K562 (cell line): ENCODE measurements around the gene USP16. TPM values are rescaled to one million over a fixed set of nuclear protein-coding genes. Genes with fewer than 3 reads are reported as not detected.

ENCODE experiments used
- ATAC-seq: fragments of 200-7000 bp; cut with Tn5 transposase; 3 replicates; pipeline ENCODE4 v1.9.1; 2020; ENCODE audit warnings: moderate library complexity
- BruUV-seq: library from RNA; stranded (reverse); fragments of 400-500 nt; replicated peaks from 2 replicates; lab custom pipeline; 2021; lab: Mats Ljungman, UMichigan
- CTCF ChIA-PET: fragments of 300-600 bp; formaldehyde crosslinking; extraction: SDS; loops from one replicate; lab custom pipeline; 2021; ENCODE audit warnings: low intra/inter-chr PET ratio; lab: Yijun Ruan, JAX
- POLR2A ChIA-PET: fragments of 300-600, 350-650 bp; sonication (Branson Sonifier 250); formaldehyde crosslinking; extraction: SDS; loops from one replicate; lab custom pipeline; 2021; ENCODE audit warnings: antibody characterized with exemption, inconsistent platforms; lab: Yijun Ruan, JAX
- DNase-seq, 4 experiments: peaks; one replicate each; pipeline versions ENCODE4 v3.0.0 to v3.0.0-alpha.2; 2011 to 2018; ENCODE audit warnings: low spot score in 3 of 4, mixed read lengths in 3 of 4; ENCODE audit errors: extremely low read depth in 1 of 4
- FAIRE-seq: peaks from 2 replicates; lab custom pipeline; 2011; peaks lifted over from hg19 to GRCh38; lab: Jason Lieb, UNC
- H2AFZ ChIP-seq: 2 replicates; pipeline ENCODE4 v1.6.0; 2011; ENCODE audit warnings: low read depth, low read length, control low read depth, inconsistent platforms
- H3K27ac ChIP-seq: fragments of 200-600 bp; 3 replicates; pipeline ENCODE4 v1.8.0; 2011; ENCODE audit warnings: low read depth, mild to moderate bottlenecking, control low read depth, inconsistent platforms, low read length, moderate library complexity, mixed read lengths; ENCODE audit errors: extremely low read depth
- H3K27me3 ChIP-seq, 2 experiments: fragments of 300-600 bp in 1 of 2; 2 replicates in 1 of 2; 3 replicates in 1 of 2; pipeline versions ENCODE4 v1.6.0 to v1.8.0; 2011; ENCODE audit warnings: inconsistent platforms in 2 of 2, low read length in 2 of 2, mild to moderate bottlenecking in 1 of 2, mixed read lengths in 1 of 2, moderate library complexity in 1 of 2; ENCODE audit not compliant: control insufficient read depth in 2 of 2, insufficient read depth in 2 of 2
- H3K36me3 ChIP-seq: fragments of 300-600 bp; 3 replicates; pipeline ENCODE4 v1.8.0; 2011; ENCODE audit warnings: mild to moderate bottlenecking, low read length, inconsistent platforms; ENCODE audit not compliant: control insufficient read depth, insufficient read depth
- H3K4me1 ChIP-seq, 2 experiments: fragments of 200-600 bp in 1 of 2; replicated peaks in 1 of 2; 2 replicates in 1 of 2; 3 replicates in 1 of 2; pipeline versions ENCODE4 v1.5.1 to v1.8.0; 2011; ENCODE audit warnings: inconsistent platforms in 2 of 2, low read length in 2 of 2, mild to moderate bottlenecking in 1 of 2, mixed read lengths in 1 of 2, moderate library complexity in 1 of 2; ENCODE audit not compliant: control insufficient read depth in 2 of 2, insufficient read depth in 2 of 2
- H3K4me2 ChIP-seq: 2 replicates; pipeline ENCODE4 v1.6.1; 2011; ENCODE audit warnings: low read length, control low read depth, inconsistent platforms, mixed read lengths; ENCODE audit not compliant: insufficient read depth
- H3K4me3 ChIP-seq: fragments of 200-600 bp; sonication (generic), shearing (Covaris generic); 2 replicates; pipeline ENCODE4 v1.5.1; 2016; ENCODE audit warnings: control low read depth, inconsistent platforms
- H3K79me2 ChIP-seq: fragments of 200-600 bp; 3 replicates; pipeline ENCODE4 v1.8.0; 2011; ENCODE audit warnings: low read length, inconsistent platforms; ENCODE audit not compliant: control insufficient read depth, insufficient read depth
- H3K9ac ChIP-seq, 2 experiments: 2 replicates each; pipeline versions ENCODE4 v1.6.0 to v1.6.1; 2011; ENCODE audit warnings: low read depth in 2 of 2, low read length in 2 of 2, control low read depth in 1 of 2, inconsistent platforms in 1 of 2, mild to moderate bottlenecking in 1 of 2, mixed read lengths in 1 of 2; ENCODE audit not compliant: insufficient read depth in 1 of 2
- H3K9me1 ChIP-seq: one replicate; pipeline ENCODE4 v1.6.0; 2011; ENCODE audit warnings: inconsistent platforms, mild to moderate bottlenecking, low read length, moderate library complexity; ENCODE audit not compliant: control insufficient read depth, insufficient read depth
- H3K9me3 ChIP-seq: replicated peaks from 2 replicates; pipeline ENCODE4 v1.5.1; 2011; ENCODE audit warnings: low read depth, low read length, inconsistent platforms; ENCODE audit not compliant: control insufficient read depth, insufficient read depth
- H4K20me1 ChIP-seq: replicated peaks from 2 replicates; pipeline ENCODE4 v1.6.1; 2011; ENCODE audit warnings: low read length, inconsistent platforms, mixed read lengths; ENCODE audit not compliant: control insufficient read depth, insufficient read depth
- CC2D1A ChIP-seq: fragments of 450-650 bp; IDR thresholded peaks from 2 replicates; pipeline ENCODE4 v1.6.1; 2017; ENCODE audit warnings: mild to moderate bottlenecking
- FOS ChIP-seq: IDR thresholded peaks from 3 replicates; pipeline ENCODE4 v1.6.1; 2011; ENCODE audit not compliant: insufficient read length; ENCODE audit errors: extremely low read depth
- GTF2E2 ChIP-seq: fragments of 200-800 bp; sonication (Bioruptor generic); IDR thresholded peaks from 2 replicates; pipeline ENCODE4 v1.6.1; 2016; ENCODE audit warnings: missing genetic modification characterization, missing compliant biosample characterization
- KDM1A ChIP-seq, 2 experiments: fragments of 450-650 bp; IDR thresholded peaks; 2 replicates each; pipeline ENCODE4 v1.6.1; 2016; ENCODE audit warnings: mild to moderate bottlenecking in 2 of 2
- MYNN ChIP-seq, 2 experiments: sonication (generic); formaldehyde crosslinking in 1 of 2; IDR thresholded peaks; 2 replicates each; pipeline versions ENCODE4 v1.5.0 to v1.6.1; 2016 to 2020; ENCODE audit warnings: antibody characterized with exemption in 1 of 2, missing genetic modification reagents in 1 of 2
- TFAM ChIP-seq: fragments of 250-450 bp; sonication (Bioruptor Pico); conservative IDR thresholded peaks from 2 replicates; pipeline ENCODE4 v1.5.0; 2021; ENCODE audit warnings: mild to moderate bottlenecking, moderate library complexity
- ZBTB8A ChIP-seq: fragments of 450-650 bp; IDR thresholded peaks from 2 replicates; pipeline ENCODE4 v1.6.1; 2018; ENCODE audit warnings: mild to moderate bottlenecking, moderate library complexity; ENCODE audit not compliant: partially characterized antibody
- ZFX ChIP-seq: sonication (generic); formaldehyde crosslinking; IDR thresholded peaks from 2 replicates; pipeline ENCODE4 v1.8.0; 2022; ENCODE audit warnings: mild to moderate bottlenecking, missing genetic modification reagents, moderate library complexity
- ZNF212 ChIP-seq: fragments of 450-650 bp; formaldehyde crosslinking; IDR thresholded peaks from 2 replicates; pipeline ENCODE4 v1.4.0; 2020; ENCODE audit warnings: mild to moderate bottlenecking
- ZNF830 ChIP-seq: fragments of 250-450 bp; sonication (Bioruptor Pico); IDR thresholded peaks from 2 replicates; pipeline ENCODE4 v1.5.0; 2021; ENCODE audit warnings: mild to moderate bottlenecking
- WGBS: fragments of 100-300 bp; shearing (Covaris generic); methylation state at CpG from one replicate; pipeline ENCODE4 v1.1.6; 2016; ENCODE audit warnings: low coverage, mixed read lengths; ENCODE audit not compliant: insufficient coverage; ENCODE audit errors: missing lambda C conversion rate; 5-methylcytosine and 5-hydroxymethylcytosine counted together
- in situ Hi-C: fragments of 300-500 bp; cut with MboI; formaldehyde crosslinking; loops from 4 replicates; pipeline ENCODE4 v1.15.0; 2018; ENCODE audit warnings: inconsistent platforms, mixed read lengths
- intact Hi-C: fragments of 100-400 bp; cut with micrococcal nuclease; formaldehyde crosslinking; loops from 2 replicates; pipeline ENCODE4 v1.14.2; 2022
- polyA plus RNA-seq, 8 experiments: library from polyadenylated mRNA; depleted of rRNA in 4 of 8; stranded (reverse) in 5 of 8; unstranded in 3 of 8; fragments of >200 nt; fragmentation: Nextera tagmentation in 2 of 8; fragmentation: Illumina TruSeq in 1 of 8; extraction: Ambion mirVana in 2 of 8; extraction: Trizol in 1 of 8; gene quantifications; 2 replicates each; pipeline versions ENCODE4 v1.2.1 to v1.2.3, GENCODE V29; 2011 to 2014; ENCODE audit warnings: inconsistent platforms in 1 of 8, missing spikeins in 1 of 8
- total RNA-seq, 7 experiments: library from RNA; depleted of rRNA in 6 of 7; stranded (reverse); fragments of >200 nt in 6 of 7; fragmentation: Illumina TruSeq in 2 of 7; extraction: Trizol in 2 of 7; gene quantifications; 2 replicates each; pipeline versions ENCODE4 v1.2.1 to v1.2.3, GENCODE V29; 2011 to 2021; ENCODE audit warnings: low replicate concordance in 1 of 7
- TF ChIP-seq, protein P1 (sequence below): fragments of 450-650 bp; conservative IDR thresholded peaks from 2 replicates; pipeline ENCODE4 v1.6.1; 2016; ENCODE audit warnings: missing genetic modification characterization, low read depth, mild to moderate bottlenecking, control low read depth, missing compliant biosample characterization
- TF ChIP-seq, protein P2 (sequence below): fragments of 450-650 bp; IDR thresholded peaks from 2 replicates; pipeline ENCODE4 v1.6.1; 2016; ENCODE audit warnings: low read depth, mild to moderate bottlenecking, moderate library complexity
- TF ChIP-seq, protein P3 (sequence below): fragments of 250-450 bp; sonication (Bioruptor Pico); IDR thresholded peaks from 2 replicates; pipeline ENCODE4 v1.8.0; 2022; ENCODE audit warnings: moderate library complexity, mild to moderate bottlenecking, inconsistent platforms
- TF ChIP-seq, protein P4 (sequence below): fragments of 450-650 bp; formaldehyde crosslinking; conservative IDR thresholded peaks from 2 replicates; pipeline ENCODE4 v1.4.0; 2022; ENCODE audit warnings: mild to moderate bottlenecking, missing genetic modification characterization

The USP16 gene
- total and polyA plus RNA-seq, 9 of the 15 experiments (the other 6 are each of a cell fraction or from before 2014, with no cell fraction given), result 38.4 to 90.9 (median 62.8) TPM

DNA sequence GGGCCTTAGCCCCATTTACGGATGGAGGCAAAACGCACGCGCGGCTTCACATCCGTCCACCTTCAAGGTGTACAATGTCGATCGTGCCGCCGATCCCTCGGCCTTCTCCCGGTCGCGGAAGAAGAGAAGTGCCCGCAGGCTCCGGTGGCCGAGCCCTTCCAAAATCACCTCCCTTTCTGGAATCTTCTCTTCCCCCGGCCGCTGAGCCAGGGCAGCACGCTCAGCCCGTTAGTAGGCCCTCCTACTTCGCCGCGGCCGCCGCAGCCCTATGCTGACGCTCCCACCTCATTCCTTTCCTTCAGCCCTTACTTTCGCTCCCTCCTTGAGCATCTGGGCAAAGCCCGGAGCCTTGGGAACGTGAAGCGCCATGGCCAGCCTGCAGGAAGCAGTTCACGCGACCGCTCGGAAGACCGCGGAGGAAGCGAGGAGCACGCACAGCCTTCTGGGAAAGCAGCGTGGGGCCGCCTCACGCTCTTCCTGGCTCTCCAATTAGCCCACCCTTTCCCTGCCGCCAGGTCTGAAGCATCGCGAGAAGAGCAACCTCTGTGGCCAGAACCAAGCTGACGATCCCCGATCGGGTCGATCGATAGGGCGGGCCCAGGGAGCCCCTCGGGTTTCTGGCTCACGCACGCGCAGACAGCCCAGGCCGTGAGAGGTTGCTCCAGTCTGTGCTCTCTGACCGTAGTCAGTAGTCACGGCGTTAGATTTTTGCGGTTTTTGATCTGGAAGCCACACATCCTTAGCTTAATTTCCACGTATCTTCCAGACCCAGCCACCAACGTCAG is 48.9 kb downstream of the USP16 start, which contains the start of gene CCT8 (continued):
- TF ChIP-seq ZBTB8A (no peak), ZFX (CRISPR knock-in tag) (peak; percentile 94), ZNF830 (CRISPR knock-in tag) (0 out of 2 replicates have a peak, but pooled peaks have one; percentile 54), CC2D1A (peak; percentile 66; the same call in 1 of the 2 replicates)
- TF ChIP-seq, protein P1, sequence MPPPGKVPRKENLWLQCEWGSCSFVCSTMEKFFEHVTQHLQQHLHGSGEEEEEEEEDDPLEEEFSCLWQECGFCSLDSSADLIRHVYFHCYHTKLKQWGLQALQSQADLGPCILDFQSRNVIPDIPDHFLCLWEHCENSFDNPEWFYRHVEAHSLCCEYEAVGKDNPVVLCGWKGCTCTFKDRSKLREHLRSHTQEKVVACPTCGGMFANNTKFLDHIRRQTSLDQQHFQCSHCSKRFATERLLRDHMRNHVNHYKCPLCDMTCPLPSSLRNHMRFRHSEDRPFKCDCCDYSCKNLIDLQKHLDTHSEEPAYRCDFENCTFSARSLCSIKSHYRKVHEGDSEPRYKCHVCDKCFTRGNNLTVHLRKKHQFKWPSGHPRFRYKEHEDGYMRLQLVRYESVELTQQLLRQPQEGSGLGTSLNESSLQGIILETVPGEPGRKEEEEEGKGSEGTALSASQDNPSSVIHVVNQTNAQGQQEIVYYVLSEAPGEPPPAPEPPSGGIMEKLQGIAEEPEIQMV (tag), result no peak
- TF ChIP-seq, protein P2, sequence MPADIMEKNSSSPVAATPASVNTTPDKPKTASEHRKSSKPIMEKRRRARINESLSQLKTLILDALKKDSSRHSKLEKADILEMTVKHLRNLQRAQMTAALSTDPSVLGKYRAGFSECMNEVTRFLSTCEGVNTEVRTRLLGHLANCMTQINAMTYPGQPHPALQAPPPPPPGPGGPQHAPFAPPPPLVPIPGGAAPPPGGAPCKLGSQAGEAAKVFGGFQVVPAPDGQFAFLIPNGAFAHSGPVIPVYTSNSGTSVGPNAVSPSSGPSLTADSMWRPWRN, result 0 out of 2 replicates have a peak, but pooled peaks have one; percentile 13
- TF ChIP-seq, all 486 proteins: peak for 172

DNA sequence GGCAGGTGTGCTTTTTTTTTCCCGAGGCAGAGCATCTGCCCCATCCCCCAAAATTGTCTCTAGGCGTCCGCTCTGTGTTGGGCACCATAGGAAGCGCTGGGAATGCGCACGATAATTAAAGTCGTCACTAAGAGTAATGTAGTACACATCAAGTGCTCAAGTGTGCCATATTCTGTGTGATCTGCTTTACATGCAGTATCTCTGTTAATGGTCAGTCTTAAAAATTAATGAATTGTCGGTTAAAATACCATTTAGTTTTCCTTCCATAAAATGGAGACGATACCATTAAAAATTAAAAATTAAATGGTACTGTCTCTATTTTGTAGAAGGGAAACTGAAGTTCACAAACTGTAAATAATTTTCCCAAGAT is 49.5 kb downstream of the USP16 start:
- H3K36me3 ChIP-seq, result peaks cover 36% of the 10 kb centered on the region
- peak overlapping the region; percentile 95 for H2AFZ ChIP-seq
- peak overlapping the region; percentile 83 for H3K4me3 ChIP-seq
- intact Hi-C loops, result loop anchor here (5.0 kb wide), 3 partner anchors 52 to 573 kb away; partner anchors contain the start of gene USP16
- CTCF ChIA-PET, result interaction anchor here (0.7 kb wide), 1 partner anchor 324 kb away, joined by 4 read pairs; no protein-coding TSS in a partner anchor
- TSS peak; percentile 92 for BruUV-seq
- WGBS, result 2% methylated on average over 9 of the region's 9 CpGs
- no peaks in the 10 kb centered on the region for H3K9me1 ChIP-seq
- peak; percentile 47 for ATAC-seq
- H3K9ac ChIP-seq, result peak overlapping the region; percentile 96 to 97
- H3K9me3 ChIP-seq, result no peaks in the 10 kb centered on the region; the same call in 1 of the 2 replicates
- in situ Hi-C loops, result no loop called here
- peak overlapping the region; percentile 77 for H3K27ac ChIP-seq
- POLR2A ChIA-PET, result interaction anchor here (0.6 to 5.0 kb wide), 15 partner anchors 8 to 287 kb away, joined by 3 to 31 read pairs (median 3); partner anchors contain the start of gene USP16
- H3K27me3 ChIP-seq, result no peaks in the 10 kb centered on the region
- no peak for FAIRE-seq
- peaks cover 19% of the 10 kb centered on the region for H4K20me1 ChIP-seq
- peaks cover 8 to 9% of the 10 kb centered on the region in 2 experiments for H3K4me1 ChIP-seq
- DNase-seq, result no peak
- peak overlapping the region; percentile 88 for H3K4me2 ChIP-seq
- H3K79me2 ChIP-seq, result peaks cover 50% of the 10 kb centered on the region
- TF ChIP-seq, protein P3, sequence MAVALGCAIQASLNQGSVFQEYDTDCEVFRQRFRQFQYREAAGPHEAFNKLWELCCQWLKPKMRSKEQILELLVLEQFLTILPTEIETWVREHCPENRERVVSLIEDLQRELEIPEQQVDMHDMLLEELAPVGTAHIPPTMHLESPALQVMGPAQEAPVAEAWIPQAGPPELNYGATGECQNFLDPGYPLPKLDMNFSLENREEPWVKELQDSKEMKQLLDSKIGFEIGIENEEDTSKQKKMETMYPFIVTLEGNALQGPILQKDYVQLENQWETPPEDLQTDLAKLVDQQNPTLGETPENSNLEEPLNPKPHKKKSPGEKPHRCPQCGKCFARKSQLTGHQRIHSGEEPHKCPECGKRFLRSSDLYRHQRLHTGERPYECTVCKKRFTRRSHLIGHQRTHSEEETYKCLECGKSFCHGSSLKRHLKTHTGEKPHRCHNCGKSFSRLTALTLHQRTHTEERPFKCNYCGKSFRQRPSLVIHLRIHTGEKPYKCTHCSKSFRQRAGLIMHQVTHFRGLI (CRISPR knock-in tag), result 0 out of 2 replicates have a peak, but pooled peaks have one; percentile 36
- TF ChIP-seq, protein P4, sequence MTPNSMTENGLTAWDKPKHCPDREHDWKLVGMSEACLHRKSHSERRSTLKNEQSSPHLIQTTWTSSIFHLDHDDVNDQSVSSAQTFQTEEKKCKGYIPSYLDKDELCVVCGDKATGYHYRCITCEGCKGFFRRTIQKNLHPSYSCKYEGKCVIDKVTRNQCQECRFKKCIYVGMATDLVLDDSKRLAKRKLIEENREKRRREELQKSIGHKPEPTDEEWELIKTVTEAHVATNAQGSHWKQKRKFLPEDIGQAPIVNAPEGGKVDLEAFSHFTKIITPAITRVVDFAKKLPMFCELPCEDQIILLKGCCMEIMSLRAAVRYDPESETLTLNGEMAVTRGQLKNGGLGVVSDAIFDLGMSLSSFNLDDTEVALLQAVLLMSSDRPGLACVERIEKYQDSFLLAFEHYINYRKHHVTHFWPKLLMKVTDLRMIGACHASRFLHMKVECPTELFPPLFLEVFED (CRISPR knock-in tag), result 0 out of 2 replicates have a peak, but pooled peaks have one; percentile 64
- no peak for TF ChIP-seq MYNN (IDR thresholded peaks at IDR 0.05)
- TF ChIP-seq MYNN (CRISPR knock-in tag; IDR thresholded peaks at IDR 0.05), result no peak
- no peak for TF ChIP-seq FOS
- TF ChIP-seq TFAM (CRISPR knock-in tag), result no peak
- TF ChIP-seq GTF2E2 (tag), result peak; percentile 68; the same call in 1 of the 2 replicates
- TF ChIP-seq KDM1A (IDR thresholded peaks at IDR 0.05), result peak in 1 of 2 experiments; percentile 73; a peak in 2 of 4 replicates
- no peak for TF ChIP-seq ZNF212 (CRISPR knock-in tag)
